CD4-positive, alpha-beta T cell treated with Interleukin-4 for 1 hour (primary cell): ENCODE data around the gene TCF15.
A peak's percentile ranks its signal among the peaks of the same experiment; 100 is the strongest.

Source experiments
- DNase-seq, 2 donors: peaks; one replicate each; pipeline ENCODE4 v3.0.0-alpha.2; 2020 to 2022

Gene TCF15, protein sequence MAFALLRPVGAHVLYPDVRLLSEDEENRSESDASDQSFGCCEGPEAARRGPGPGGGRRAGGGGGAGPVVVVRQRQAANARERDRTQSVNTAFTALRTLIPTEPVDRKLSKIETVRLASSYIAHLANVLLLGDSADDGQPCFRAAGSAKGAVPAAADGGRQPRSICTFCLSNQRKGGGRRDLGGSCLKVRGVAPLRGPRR

DNA sequence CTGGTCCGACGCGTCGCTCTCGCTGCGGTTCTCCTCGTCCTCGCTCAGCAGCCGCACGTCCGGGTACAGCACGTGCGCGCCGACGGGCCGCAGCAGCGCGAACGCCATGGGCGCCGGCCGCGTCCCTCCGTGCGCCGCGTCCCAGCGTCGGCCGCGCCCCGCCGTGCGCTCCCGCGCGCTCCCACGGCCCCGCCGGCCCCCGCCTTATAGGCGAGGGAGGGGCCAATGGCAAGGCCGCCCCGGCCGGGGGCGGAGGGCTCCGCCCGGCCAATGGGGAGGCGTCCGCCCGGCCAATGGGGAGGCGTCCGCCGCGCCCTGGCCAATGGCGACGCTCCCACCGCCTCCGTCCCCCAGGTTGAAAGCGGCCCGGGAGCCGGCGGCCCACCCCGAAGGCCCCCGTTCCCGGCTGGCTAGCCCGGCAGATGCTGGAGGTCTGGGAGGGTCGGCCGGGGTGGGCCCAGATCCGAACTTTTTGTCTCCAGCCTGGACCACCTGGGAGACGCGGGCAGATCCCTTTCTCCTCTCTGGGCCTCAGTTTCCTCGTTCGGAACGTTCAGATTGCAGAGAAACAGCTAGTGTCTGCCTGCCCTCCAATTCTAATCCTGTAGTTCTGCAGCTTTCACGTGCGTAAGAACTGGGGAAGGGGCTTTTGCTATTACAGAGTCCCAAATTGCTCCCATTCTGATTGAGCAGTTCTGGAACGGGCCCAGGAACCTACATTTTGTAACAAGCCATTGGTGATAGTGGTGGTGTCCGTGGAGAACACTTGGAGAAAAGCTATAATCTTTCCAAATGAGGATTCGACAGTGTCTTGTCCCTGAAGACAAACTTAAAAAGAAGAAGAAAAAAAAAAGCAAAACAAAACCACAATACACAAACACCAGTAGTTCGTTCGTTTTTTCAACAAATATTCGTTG is at the start of gene TCF15:
Gene TCF15, minus strand, starts transcription at position 180 of the 917 bp plus-strand sequence. Its CDS starts 72 bp downstream, at position 108.
- DNase-seq, result no peak

DNA sequence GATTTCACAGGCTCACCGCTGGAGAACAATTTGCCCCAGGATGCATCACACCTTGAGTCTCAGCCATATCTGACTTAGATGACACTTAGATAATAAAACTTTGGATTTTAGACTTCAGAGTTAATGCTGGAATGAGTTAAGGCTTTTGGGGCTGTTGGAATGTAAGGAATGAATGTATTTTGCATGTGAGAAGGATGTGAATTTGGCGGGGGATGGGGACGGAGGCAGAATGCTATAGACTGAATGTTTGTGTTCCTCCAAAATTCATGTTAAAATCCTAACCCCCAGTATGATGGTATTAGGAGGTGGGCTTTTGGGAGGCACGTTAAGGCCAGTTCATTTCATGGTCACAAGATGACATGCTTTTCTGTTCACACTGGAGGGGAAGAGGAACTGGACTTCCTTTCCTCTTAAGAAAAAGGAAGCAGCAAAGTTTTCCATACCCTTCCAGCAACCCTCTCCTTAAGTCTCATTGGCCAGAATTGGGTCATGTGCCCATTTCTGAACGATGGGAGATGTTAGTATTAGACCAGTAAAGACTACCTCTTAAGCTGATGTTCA is 48.7 kb upstream of the TCF15 start:
- no peak for DNase-seq

DNA sequence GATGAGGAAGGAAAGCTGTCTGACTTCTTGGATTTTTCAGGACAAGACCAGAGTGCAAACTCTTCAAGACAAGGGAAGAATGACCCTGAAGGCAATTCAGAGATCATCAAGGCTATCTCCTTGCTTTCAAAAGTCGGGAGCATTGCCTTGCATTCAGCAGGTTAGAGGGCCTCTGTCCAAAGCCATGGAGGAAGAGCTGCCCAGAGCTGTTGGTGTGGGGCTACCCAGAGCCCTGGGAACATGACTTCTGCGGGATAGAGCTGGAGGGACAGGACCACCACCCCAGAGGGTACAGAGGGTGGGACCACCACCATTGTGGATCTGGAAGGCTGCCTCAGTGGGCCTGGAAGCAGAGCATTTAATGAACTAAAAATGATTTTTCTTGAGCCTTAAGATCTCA is 48.1 kb upstream of the TCF15 start:
- DNase-seq, result no peak

DNA sequence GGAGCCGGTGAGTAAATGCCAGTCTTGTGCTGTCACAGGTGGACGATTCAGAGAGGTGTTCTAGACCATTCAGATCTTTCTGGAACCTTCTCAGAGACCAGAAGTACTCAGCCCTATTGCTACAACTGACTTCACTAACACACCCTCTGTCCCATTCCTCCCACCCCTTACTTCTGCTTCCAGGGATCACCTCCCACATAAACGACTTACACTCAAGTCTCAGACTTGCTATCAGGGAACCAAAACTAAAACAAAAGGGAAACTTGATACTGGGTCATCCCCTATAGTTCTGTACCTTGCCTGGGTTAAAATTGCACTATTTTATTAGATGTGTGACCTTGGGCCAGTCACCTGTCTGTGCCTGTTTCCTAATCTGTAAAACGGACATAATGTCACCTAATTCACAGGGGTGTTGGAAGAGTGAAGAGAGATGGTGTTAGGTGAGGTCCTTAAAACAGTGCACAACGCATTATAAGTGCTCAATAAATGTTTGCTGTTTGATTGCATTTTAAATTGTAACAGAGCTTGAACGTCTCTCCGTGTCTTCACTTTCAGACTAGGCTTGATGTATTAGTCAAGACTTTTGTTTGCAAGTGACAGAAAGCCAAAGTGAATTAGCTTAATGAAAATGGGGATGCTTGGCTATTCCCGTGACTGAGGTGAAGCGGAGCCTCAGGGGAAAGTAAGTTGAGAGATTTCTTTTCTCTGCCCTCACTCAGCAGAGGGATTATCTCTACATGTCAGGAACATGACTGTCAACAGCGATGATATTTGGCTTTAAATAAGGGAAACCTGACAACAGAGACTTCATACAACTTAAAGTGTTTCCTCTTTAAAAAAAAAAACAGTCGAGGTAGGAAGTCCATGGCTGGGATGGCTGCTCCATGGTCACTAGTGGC is 45.9 kb upstream of the TCF15 start:
- DNase-seq, result no peak

DNA sequence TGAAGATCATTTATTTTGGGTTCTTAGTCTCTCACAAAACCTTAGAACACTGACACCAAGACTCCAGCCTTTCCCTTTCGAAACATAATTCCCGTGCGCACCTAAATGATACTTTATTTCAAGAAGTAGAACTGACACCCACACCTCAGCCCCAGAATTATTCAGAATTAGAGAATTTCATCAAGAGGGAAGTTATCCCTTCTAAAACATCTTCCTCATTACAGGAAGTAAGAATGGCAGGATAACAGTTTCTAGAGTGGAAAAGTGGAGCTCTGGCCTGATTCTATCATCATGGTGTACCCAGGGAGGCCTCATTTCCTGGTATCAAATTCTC is 44.3 kb upstream of the TCF15 start:
- no peak for DNase-seq

DNA sequence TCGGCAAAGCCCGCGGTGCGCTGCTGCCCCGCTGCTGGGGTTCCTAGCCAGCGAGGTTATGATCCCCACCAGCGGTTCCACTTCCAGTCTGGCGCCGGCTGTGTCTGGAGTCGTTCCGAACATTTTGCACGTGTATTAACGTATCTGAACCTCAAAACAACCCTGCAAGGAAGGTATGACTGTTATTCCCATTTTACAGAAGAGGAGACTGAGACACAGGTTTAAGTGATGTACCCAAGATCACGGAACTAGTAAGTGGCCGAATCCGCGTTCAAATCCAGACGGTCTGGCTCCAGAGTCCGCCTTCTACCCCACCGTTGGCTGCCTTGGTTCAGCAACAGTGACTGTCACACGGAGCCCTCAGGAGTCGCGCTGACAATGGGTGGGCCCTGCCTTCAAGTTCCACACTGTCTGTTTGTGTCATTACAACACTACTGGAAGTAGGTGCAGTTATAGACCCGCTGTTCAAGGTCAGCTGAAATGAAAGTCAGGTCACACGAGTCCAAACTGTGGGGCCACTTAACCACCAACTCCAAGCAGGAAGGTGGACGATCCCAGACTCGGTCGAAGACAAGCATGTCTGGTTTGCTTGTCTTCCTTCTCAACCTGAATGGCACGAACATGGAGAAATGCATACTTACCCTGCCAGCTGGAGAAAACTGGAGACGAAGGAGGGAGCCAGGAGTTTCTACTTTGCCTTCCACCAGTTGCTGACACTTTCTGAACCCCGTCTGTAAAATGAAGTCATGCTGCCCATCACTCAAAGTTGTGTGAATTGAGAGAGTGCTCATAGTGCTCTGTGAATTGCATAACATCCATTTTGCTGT is 43.7 kb upstream of the TCF15 start:
- DNase-seq, result no peak

DNA sequence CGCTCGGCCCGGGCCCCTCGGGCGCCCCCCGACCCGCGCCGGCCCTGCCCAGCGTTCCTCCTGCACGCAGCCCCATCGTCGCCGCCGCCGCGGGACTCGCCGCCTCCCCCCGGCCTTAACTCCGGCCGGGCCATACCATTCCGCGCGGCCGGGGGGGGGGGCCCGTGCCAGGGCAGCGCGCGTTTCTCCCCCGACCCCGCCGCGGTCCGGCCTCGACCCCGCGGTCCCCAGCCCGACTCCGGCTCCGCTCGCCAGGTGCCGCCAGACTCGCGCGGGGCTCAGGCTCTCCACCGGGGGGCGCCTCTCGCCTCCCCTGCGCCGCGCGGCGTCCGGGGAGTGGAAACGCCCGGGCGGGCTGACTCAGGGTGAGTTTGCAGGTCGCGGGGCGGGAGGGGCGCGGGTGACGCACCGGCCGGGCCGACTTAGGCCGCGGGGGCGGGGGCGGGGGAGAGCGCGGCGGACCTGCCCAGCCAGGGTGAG is 43.0 kb upstream of the TCF15 start, which contains the start of gene SRXN1:
Gene SRXN1, minus strand, starts transcription at position 91 of the 480 bp plus-strand sequence. Its CDS starts 15 bp downstream, at position 76.
- DNase-seq, result peak; percentile 82 to 84

DNA sequence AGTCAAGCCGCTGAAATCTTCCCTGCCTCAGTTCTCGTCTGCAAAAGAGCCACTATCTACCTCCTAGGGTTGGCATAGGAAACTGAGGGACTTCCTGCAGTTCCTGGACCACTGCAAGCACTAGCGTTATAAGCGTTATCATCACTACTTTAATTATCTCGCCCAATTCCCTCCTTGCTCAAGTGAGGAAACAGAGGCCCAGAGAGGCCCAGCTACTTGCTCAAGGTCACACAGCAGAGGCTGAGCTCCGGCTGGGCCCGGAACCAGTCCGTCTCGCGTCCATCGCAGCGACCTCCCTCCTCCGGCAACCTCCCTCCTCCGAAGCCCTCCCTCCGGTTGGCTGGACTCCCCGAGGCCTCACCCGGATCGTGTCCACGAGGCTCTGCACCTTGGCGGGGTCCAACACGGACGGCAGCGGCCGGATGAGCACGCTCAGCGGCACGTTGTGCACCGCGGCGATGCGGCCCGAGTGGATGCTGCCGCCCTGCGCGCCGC is 42.6 kb upstream of the TCF15 start:
- peak in 1 of 2 donors; percentile 10 for DNase-seq

DNA sequence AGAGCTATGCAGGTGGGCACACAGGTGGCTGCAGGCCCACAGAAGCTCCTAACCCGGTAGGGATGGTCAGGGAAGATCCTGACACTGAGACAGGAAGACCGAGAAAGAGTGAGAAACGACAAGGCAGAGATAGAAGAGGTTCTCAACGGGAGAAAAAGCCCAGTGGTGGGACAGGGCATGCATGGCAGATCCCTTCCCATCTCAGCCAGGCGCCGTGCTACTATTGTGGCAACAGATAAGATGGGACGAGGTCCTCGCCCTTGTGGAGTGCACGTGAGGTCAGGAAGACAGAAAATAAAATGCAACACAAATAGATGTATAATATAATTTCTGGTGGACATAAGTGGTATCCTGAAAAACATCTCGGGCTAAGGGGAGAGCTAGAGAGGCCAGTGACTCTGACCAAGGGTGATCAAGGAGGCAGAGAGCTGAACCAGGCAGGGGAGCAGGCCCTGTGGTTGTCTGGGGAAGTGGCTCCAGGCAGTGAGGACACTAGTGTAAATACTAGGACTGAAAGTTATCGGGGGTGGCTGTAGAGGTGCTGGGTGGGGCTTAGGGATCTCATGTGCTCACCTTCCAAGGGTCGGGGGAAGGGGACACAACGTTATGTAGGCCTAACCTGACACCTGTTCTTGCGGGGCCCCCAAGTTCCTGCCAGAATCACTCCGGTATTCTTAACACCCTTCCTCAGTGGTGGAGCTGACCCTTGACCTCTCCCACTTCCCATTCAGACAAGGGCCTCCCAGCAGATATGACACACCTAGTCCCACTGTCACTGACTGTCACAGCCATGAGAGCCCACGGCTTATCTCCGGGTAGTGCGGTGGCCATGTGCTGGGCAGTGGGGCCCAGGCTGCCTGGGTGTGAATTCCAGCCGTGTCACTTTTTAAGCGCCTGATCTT is 41.9 kb upstream of the TCF15 start:
- no peak for DNase-seq

DNA sequence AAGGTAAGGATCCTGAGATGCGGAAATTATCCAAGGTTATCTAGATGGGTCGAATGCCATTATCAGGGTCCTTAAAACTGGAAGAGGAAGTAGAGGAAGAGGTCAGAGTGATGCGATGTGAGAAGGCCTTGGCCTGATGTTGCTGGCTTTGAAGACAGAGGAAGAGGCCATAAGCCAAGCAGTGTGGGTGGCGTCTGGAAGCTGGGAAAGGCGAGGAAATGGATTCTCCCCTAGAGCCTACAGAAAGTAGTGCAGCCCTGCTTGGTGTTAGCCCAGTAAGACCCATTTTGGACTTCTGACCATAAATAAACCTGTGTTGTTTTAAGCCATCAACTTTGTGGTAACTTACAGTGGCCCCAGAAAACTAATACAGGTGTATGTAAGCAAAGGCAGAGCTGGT is 40.8 kb upstream of the TCF15 start:
- DNase-seq, result no peak

DNA sequence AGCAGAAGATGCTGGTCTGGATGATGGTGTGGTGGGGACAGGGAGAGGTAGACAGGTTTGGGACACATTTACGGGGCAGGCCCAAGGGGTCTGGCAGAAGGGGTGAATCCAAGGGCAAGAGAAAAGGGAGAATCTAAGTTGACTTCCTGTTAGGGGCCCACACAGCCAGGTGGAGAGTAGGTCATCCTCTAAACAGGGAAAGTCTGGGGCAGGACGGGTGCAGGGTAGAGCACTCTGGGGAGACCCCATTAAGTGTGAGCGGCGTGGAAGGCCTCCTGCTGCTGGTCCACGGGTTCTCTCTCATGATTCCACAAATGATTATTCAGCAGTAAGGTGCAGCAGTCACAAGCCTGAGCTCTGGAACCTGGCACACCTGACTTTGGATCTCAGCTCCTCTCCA is 40.2 kb upstream of the TCF15 start:
- DNase-seq, result no peak

DNA sequence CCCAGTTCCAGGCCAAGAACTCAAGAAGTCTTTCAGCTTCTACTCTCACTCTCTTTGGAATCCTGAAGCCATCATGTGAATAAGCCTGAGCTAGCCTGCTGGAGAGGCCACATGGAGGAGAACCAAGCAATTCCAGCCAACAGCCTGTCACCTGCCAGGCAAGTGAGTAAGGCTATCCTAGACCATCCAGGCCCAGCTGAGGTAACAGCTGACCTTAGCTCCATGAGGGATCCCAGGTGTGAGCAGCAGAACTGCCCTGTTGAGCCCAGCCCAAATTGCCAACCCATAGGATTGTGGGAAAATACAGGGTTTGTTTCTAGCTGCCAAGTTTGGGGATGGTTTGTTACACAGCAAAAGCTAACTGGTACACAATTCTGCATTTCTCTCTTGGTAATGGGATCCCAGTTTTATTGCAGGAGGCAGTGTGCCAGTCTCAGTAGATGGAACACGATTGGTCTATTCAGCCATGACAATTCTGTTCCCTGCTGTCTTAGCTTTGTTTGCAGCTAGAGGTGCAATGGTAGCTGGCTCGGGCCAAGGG is 37.4 kb upstream of the TCF15 start:
- no peak for DNase-seq

DNA sequence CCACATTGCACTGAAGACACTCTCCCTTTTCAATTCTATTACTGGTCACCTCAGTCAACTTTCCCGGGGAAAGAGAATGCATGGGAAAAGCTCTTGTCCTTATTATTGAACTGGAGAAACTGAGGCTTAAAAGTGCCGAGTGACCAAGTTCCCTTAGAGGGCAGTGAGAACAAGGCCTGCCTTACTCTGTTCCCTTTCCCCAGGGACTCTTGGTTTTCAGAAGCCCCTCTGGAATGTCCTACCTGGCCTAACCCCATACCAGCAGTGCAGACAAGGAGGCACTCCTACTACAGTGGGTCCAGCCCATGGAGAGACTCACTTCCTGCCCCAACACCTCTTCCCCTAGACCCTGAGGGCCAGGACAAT is 36.7 kb upstream of the TCF15 start:
- no peak for DNase-seq

DNA sequence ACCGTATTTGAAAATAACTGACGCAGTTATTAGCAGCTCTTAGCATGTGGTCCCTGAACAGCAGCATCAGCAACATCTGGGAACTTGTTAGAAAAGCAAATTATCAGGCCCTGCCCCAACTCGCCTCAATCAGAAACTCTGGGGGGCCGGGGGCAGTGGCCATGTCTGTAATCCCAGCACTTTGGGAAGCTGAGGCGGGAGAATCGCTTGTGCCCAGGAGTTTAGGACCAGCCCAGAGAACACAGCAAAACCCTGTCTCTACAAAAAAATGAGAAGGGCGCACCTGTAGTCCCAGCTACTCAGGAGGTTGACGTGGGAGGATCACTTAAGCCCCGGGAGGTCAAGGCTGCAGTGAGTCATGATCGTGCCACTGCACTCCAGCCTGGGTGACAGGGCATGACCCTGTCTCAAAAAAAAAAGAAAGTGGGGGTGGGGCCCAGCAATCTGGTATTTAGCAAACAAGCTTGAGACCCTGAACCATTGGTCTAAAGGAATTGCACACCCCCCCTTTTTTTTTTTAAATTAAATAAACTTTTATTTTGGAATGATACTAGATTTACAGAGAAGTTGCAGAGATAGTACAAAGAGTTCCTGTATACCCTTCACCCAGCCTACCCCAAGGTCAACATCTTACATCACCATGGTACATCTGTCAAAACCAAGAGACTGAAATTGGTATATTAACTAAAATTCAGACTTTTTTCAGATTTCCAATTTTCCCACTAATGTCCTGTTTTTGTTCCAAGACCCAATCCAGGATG is 36.2 kb upstream of the TCF15 start:
- no peak for DNase-seq

DNA sequence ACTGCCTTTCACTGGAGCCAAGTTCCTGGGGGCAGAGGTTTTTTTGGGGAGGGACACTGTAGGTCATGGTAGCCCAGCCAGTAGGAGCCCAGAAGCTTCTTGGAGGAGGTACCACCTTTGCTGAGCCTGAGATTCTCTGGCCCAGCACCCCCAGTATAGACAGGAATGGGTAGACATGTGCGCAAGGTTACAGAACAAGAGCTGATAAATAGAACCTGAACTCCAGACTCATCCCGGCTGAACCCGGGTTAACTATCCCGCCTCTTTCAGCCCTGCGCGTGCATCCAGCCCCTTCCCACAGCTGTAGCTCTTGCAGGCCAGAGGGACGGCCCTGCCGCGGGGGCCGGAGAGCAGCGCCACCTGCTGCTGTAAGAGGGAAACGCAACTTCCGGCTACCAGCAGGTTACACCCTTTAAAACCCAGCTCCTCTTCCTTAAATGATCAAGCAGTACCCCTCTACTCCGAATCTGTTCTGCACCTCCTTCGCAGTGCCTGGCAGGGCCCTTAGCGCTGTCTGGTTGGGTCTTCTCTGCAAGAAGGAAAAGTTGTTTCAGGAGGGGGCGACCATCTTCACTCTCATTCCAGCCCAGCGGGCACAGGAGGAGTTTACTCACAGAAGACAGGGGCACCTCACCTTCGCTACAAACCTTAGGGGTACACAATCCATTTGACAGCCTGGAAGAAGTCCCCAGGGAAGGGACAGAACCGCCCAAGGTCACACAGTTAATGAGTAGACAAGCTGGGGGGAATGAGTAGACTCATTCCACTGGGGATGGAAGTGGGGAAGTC is 35.4 kb upstream of the TCF15 start:
- DNase-seq, result peak; percentile 66 to 69

DNA sequence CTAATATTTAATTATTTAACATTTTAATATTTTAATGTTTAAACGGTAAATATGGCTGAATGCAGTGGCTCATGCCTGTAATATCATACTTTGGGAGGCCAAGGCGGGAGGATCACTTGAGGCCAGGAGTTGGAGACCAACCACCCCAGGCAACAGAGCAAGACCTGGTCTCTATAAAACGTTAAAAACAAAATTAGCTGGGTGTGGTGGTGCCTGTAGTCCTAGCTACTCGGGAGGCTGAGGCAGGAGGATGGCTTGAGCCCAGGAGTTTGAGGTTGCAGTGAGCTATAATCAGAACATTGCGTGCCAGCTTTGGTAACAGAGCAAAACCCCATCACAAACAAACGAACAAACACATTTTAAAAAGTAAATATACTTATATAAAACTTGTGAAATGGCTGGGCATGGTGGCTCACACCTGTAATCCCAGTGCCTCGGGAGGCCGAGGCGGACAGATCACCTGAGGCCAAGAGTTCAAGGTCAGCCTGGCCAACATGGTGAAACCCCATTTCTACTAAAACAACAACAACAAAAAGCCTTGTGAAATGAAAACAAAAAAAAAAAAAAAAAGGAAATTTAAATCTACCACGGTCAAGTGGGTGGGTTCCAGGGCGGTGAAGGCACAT is 34.7 kb upstream of the TCF15 start:
- DNase-seq, result no peak

DNA sequence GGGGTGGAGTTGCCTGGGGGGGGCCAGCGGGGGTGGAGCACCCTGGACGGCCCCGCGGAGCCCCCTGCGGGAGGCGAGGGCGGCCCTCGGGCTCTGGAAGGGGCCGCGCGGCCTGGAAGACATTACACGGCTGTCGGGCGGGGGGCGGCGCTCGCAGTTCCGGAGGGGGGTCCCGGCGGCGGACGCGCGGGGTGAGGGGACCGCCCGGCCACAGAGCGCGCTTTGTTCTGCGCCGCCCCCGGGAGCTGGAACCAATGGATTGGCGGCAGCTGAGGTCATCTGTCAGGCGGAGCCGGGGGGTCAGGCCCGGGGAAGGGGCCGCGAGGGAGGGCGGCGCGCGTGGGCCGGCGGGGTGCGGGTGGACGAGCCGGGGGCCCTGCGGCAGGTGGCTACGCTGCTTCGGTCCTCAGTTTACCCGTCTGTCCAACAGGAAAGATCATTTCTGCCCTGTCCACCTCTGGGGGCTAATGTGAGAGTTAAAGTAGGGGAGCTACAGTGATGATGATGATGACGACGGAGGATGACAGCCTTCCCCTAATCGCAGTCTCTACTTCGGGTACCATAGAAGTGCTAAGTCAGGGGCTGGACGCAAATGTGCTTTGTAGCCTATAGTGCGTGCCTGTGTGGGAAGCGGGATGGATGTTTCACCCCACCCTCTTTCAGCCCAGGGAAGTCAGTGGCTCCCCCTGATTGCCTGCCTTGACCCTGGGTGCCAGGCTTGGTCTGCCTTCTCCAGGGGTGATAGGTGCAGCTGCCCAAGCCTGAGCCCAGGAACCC is 32.5 kb upstream of the TCF15 start:
- DNase-seq, result no peak
